Hematopoietic multipotent progenitor cell treated with erythropoietin and hydrocortisone succinate and interleukin-3 and kit ligand, for 6 days (in vitro differentiated cells): ENCODE measurements around the gene ADAP1.
"Not testable (repeated sequence)": the region's sequence is repeated elsewhere in the genome, so short reads cannot be mapped to it uniquely, and the experiment has no call there.

Experiments
- DNase-seq: peaks from one replicate; pipeline ENCODE4 v3.0.0-alpha.2; 2015

The ADAP1 gene

GRCh38 chr7:875476-876076, 78.9 kb downstream of the ADAP1 start:
- no peak for DNase-seq

GRCh38 chr7:875051-875450, 79.4 kb downstream of the ADAP1 start:
- no peak for DNase-seq

GRCh38 chr7:874031-874749, 80.3 kb downstream of the ADAP1 start:
- DNase-seq, result peak; percentile 49

- peak; percentile 93 for DNase-seq
These were observed 81.0 kb downstream of the ADAP1 start for GRCh38 chr7:873367-874002.

GRCh38 chr7:872685-873084, 81.8 kb downstream of the ADAP1 start:
- DNase-seq, result not testable (repeated sequence)

- DNase-seq, result no peak
These were observed 82.5 kb downstream of the ADAP1 start for GRCh38 chr7:871900-872537.

GRCh38 chr7:869348-869747, 85.1 kb downstream of the ADAP1 start:
- no peak for DNase-seq

- DNase-seq, result no peak
These were observed 86.3 kb downstream of the ADAP1 start for GRCh38 chr7:868189-868486.

- peak; percentile 81 for DNase-seq
These were observed 86.9 kb downstream of the ADAP1 start for GRCh38 chr7:867406-868188.

- DNase-seq, result no peak
These were observed 87.5 kb downstream of the ADAP1 start for GRCh38 chr7:867001-867405.

GRCh38 chr7:865921-866320, 88.6 kb downstream of the ADAP1 start:
- DNase-seq, result no peak

- no peak for DNase-seq
These were observed 91.4 kb downstream of the ADAP1 start for GRCh38 chr7:863106-863505.

GRCh38 chr7:862157-862556, 92.3 kb downstream of the ADAP1 start:
- no peak for DNase-seq

GRCh38 chr7:861222-861621, 93.3 kb downstream of the ADAP1 start:
- no peak for DNase-seq

GRCh38 chr7:860149-860548, 94.3 kb downstream of the ADAP1 start:
- DNase-seq, result no peak

GRCh38 chr7:859359-860030, 95.0 kb downstream of the ADAP1 start:
- DNase-seq, result no peak

GRCh38 chr7:857661-858060, 96.8 kb downstream of the ADAP1 start:
- no peak for DNase-seq

- no peak for DNase-seq
These were observed 97.9 kb downstream of the ADAP1 start for GRCh38 chr7:856444-857095.

- no peak for DNase-seq
These were observed 98.7 kb downstream of the ADAP1 start for GRCh38 chr7:855686-856369.

GRCh38 chr7:854118-854775, 100.2 kb downstream of the ADAP1 start:
- DNase-seq, result no peak
